GM12878 (cell line): ENCODE data around the gene RPRD1A. TPM values are rescaled to one million over a fixed set of nuclear protein-coding genes. Genes with fewer than 3 reads are reported as not detected.

Source experiments
- ATAC-seq: fragments of 200-7000 bp; cut with Tn5 transposase; 3 replicates; pipeline ENCODE4 v1.9.1; 2020; ENCODE audit warnings: mild to moderate bottlenecking, moderate library complexity
- BruUV-seq: library from RNA; stranded (reverse); fragments of 400-500 nt; replicated peaks from 2 replicates; lab custom pipeline; 2021; lab: Mats Ljungman, UMichigan
- CTCF ChIA-PET: fragments of 300-600 bp; sonication (Branson Sonifier 250); formaldehyde crosslinking; extraction: SDS; loops from one replicate; lab custom pipeline; 2021; ENCODE audit warnings: inconsistent platforms; lab: Yijun Ruan, JAX
- POLR2A ChIA-PET: fragments of 350-600 bp; formaldehyde crosslinking; extraction: SDS; loops from one replicate; lab custom pipeline; 2021; ENCODE audit warnings: inconsistent platforms; lab: Charles Lee
- RAD21 ChIA-PET: fragments of 300-600 bp; sonication (Branson Sonifier 250); formaldehyde crosslinking; loops from one replicate; lab custom pipeline; 2023; ENCODE audit warnings: antibody characterized with exemption; ENCODE audit not compliant: unreplicated experiment; lab: Charles Lee
- SMC1A ChIA-PET: fragments of 300-600 bp; sonication (Branson Sonifier 250); formaldehyde crosslinking; loops from one replicate; lab custom pipeline; 2023; ENCODE audit not compliant: unreplicated experiment, uncharacterized antibody; lab: Charles Lee
- DNase-seq: peaks from one replicate; pipeline ENCODE4 v3.0.0-alpha.2; 2011; ENCODE audit warnings: low read depth, low spot score
- FAIRE-seq: peaks from 3 replicates; lab custom pipeline; 2011; peaks lifted over from hg19 to GRCh38; lab: Jason Lieb, UNC
- H2AFZ ChIP-seq: 2 replicates; pipeline ENCODE4 v1.6.0; 2011; ENCODE audit warnings: low read depth, low read length, control low read depth; ENCODE audit not compliant: control insufficient read depth
- H3K27ac ChIP-seq: 2 replicates; pipeline ENCODE4 v1.5.1; 2011; ENCODE audit warnings: control low read depth; ENCODE audit not compliant: control insufficient read depth, insufficient read depth
- H3K27me3 ChIP-seq, 2 experiments: replicated peaks in 1 of 2; 2 replicates each; pipeline versions ENCODE4 v1.6.0 to v1.6.1; 2011; ENCODE audit warnings: low read length in 1 of 2; ENCODE audit not compliant: control insufficient read depth in 2 of 2, insufficient read depth in 2 of 2
- H3K36me3 ChIP-seq, 2 experiments: 2 replicates each; pipeline ENCODE4 v1.5.1; 2011; ENCODE audit warnings: low read length in 1 of 2; ENCODE audit not compliant: control insufficient read depth in 2 of 2, insufficient read depth in 2 of 2
- H3K4me1 ChIP-seq: 2 replicates; pipeline ENCODE4 v1.6.1; 2011; ENCODE audit warnings: mild to moderate bottlenecking, low read length, moderate library complexity, mixed read lengths; ENCODE audit not compliant: control insufficient read depth, insufficient read depth
- H3K4me2 ChIP-seq: 2 replicates; pipeline ENCODE4 v1.6.0; 2011; ENCODE audit warnings: control low read depth; ENCODE audit not compliant: control insufficient read depth, insufficient read depth
- H3K4me3 ChIP-seq: fragments of 200-600 bp; sonication (generic); 2 replicates; pipeline ENCODE4 v1.5.1; 2016
- H3K79me2 ChIP-seq: 2 replicates; pipeline ENCODE4 v1.6.0; 2011; ENCODE audit warnings: low read length; ENCODE audit not compliant: control insufficient read depth, insufficient read depth
- H3K9ac ChIP-seq: 2 replicates; pipeline ENCODE4 v1.8.0; 2011; ENCODE audit warnings: low read length, control low read depth, mixed read lengths; ENCODE audit not compliant: control insufficient read depth, insufficient read depth
- H3K9me3 ChIP-seq: replicated peaks from 3 replicates; pipeline ENCODE4 v1.5.1; 2011; ENCODE audit warnings: mild to moderate bottlenecking, low read length; ENCODE audit not compliant: control insufficient read depth, insufficient read depth
- H4K20me1 ChIP-seq: 2 replicates; pipeline ENCODE4 v1.6.0; 2011; ENCODE audit not compliant: control insufficient read depth, insufficient read depth
- CTCF ChIP-seq, 3 experiments: IDR thresholded peaks in 2 of 3; conservative IDR thresholded peaks in 1 of 3; 2 replicates each; pipeline ENCODE4 v1.5.1; 2011; ENCODE audit warnings: low read depth in 3 of 3, low read length in 3 of 3, mild to moderate bottlenecking in 3 of 3, control low read depth in 2 of 3, moderate library complexity in 2 of 3, inconsistent platforms in 1 of 3, mixed read lengths in 1 of 3; ENCODE audit not compliant: control insufficient read depth in 2 of 3, insufficient read depth in 1 of 3; ENCODE audit errors: extremely low read depth in 1 of 3
- FOXM1 ChIP-seq: IDR thresholded peaks from 2 replicates; pipeline ENCODE4 v1.6.1; 2012; ENCODE audit warnings: low read depth, mild to moderate bottlenecking, inconsistent platforms, low read length, moderate library complexity
- HDGF ChIP-seq: fragments of 450-650 bp; IDR thresholded peaks from 2 replicates; pipeline ENCODE4 v1.6.1; 2016; ENCODE audit warnings: antibody characterized with exemption
- IRF3 ChIP-seq: fragments of 450-650 bp; IDR thresholded peaks from 2 replicates; pipeline ENCODE4 v1.6.1; 2014; ENCODE audit warnings: mild to moderate bottlenecking
- MYC ChIP-seq: IDR thresholded peaks from 2 replicates; pipeline ENCODE4 v1.6.1; 2011; ENCODE audit warnings: mild to moderate bottlenecking, low read length, moderate library complexity, inconsistent platforms; ENCODE audit not compliant: insufficient read depth, insufficient replicate concordance, insufficient read length, severe bottlenecking
- NR2C2 ChIP-seq: IDR thresholded peaks from 2 replicates; pipeline ENCODE4 v1.6.1; 2011; ENCODE audit warnings: borderline replicate concordance, low read depth; ENCODE audit not compliant: control insufficient read depth, insufficient read length
- SMC3 ChIP-seq: IDR thresholded peaks from 2 replicates; pipeline ENCODE4 v1.6.1; 2011; ENCODE audit warnings: low read length, improper control_type of control experiment, borderline replicate concordance
- SPI1 ChIP-seq: IDR thresholded peaks from 2 replicates; pipeline ENCODE4 v1.6.1; 2011; ENCODE audit warnings: low read depth, mild to moderate bottlenecking, low read length, moderate library complexity, borderline replicate concordance; ENCODE audit not compliant: insufficient read depth
- TCF12 ChIP-seq: IDR thresholded peaks from 2 replicates; pipeline ENCODE4 v1.6.1; 2011; ENCODE audit warnings: low read depth, mild to moderate bottlenecking, low read length
- USF2 ChIP-seq: IDR thresholded peaks from 2 replicates; pipeline ENCODE4 v1.6.1; 2011; ENCODE audit warnings: low read depth, low read length, improper control_type of control experiment, borderline replicate concordance
- ZBTB40 ChIP-seq: fragments of 450-650 bp; IDR thresholded peaks from 2 replicates; pipeline ENCODE4 v1.6.1; 2016; ENCODE audit warnings: mild to moderate bottlenecking, moderate library complexity, borderline replicate concordance
- ZNF217 ChIP-seq: fragments of 450-650 bp; IDR thresholded peaks from 2 replicates; pipeline ENCODE4 v1.6.1; 2017; ENCODE audit warnings: antibody characterized with exemption, mild to moderate bottlenecking
- ZNF384 ChIP-seq: IDR thresholded peaks from 2 replicates; pipeline ENCODE4 v1.6.1; 2012; ENCODE audit warnings: low read depth, mild to moderate bottlenecking, low read length, improper control_type of control experiment, borderline replicate concordance
- WGBS: methylation state at CpG from one replicate; pipeline ENCODE4 v1.1.6; 2016; ENCODE audit warnings: low lambda C conversion rate; ENCODE audit not compliant: insufficient replicate concordance, insufficient coverage; ENCODE audit errors: missing lambda C conversion rate; 5-methylcytosine and 5-hydroxymethylcytosine counted together
- in situ Hi-C: fragments of 300-500 bp; cut with MboI; formaldehyde crosslinking; loops from 9 replicates; pipeline ENCODE4 v1.14.3; 2018; ENCODE audit warnings: mixed read lengths
- intact Hi-C: fragments of 100-400 bp; cut with micrococcal nuclease; formaldehyde crosslinking; loops from one replicate; pipeline ENCODE4 v1.14.2; 2022; ENCODE audit not compliant: unreplicated experiment
- polyA plus RNA-seq, 11 experiments: library from polyadenylated mRNA; depleted of rRNA in 4 of 11; unstranded in 6 of 11; stranded (reverse) in 5 of 11; fragments of >200 nt; fragmentation: Nextera tagmentation in 4 of 11; fragmentation: Illumina TruSeq in 1 of 11; extraction: Ambion mirVana in 4 of 11; extraction: Trizol in 1 of 11; gene quantifications; 1 replicate in 1 of 11; 2 replicates in 10 of 11; pipeline versions ENCODE4 v1.2.1 to v1.2.3, GENCODE V29; 2011 to 2016; ENCODE audit warnings: inconsistent platforms in 2 of 11, missing spikeins in 2 of 11, low read depth in 1 of 11
- total RNA-seq, 4 experiments: library from RNA; depleted of rRNA in 3 of 4; stranded (reverse); fragments of >200 nt in 3 of 4; fragmentation: Illumina TruSeq in 1 of 4; extraction: Trizol in 1 of 4; gene quantifications; 2 replicates each; pipeline versions ENCODE4 v1.2.1 to v1.2.3, GENCODE V29; 2013 to 2021

RPRD1A gene
- total and polyA plus RNA-seq, 10 of the 15 experiments (the other 5 are each of a cell fraction or from before 2014, with no cell fraction given): 16.2 to 66.2 (median 36.2) TPM

GRCh38 chr18:35949903-35950627 is 117.3 kb downstream of the RPRD1A start:
- Histone ChIP-seq H2AFZ (peak overlapping the region; percentile 62), H3K27ac (no peak overlapping the region), H3K36me3 (no peaks in the 10 kb centered on the region), H3K79me2 (no peaks in the 10 kb centered on the region), H3K27me3 (no peaks in the 10 kb centered on the region), H3K9me3 (no peaks in the 10 kb centered on the region), H3K9ac (no peak overlapping the region), H3K4me3 (no peak overlapping the region), H3K4me2 (peak overlapping the region; percentile 76; the same call in 1 of the 2 replicates), H3K4me1 (no peaks in the 10 kb centered on the region), H4K20me1 (no peaks in the 10 kb centered on the region)
- FAIRE-seq (peak; percentile 91), ATAC-seq (peak; percentile 85), DNase-seq (no peak)
- ChIA-PET CTCF (interaction anchor here (0.6 to 4.7 kb wide), 23 partner anchors 9 to 570 kb away, joined by 3 to 30 read pairs (median 3); partner anchors contain the start of gene RMP24), POLR2A (no interaction called here), RAD21 (interaction anchor here (0.5 to 2.6 kb wide), 9 partner anchors 8 to 595 kb away, joined by 3 to 9 read pairs (median 4); no protein-coding TSS in a partner anchor), SMC1A (interaction anchor here (0.6 to 3.6 kb wide), 6 partner anchors 9 to 540 kb away, joined by 3 to 21 read pairs (median 6); no protein-coding TSS in a partner anchor)
- WGBS: 28% methylated on average over 54 of the region's 54 CpGs
- intact Hi-C loops (loop anchor here (1.0 to 5.0 kb wide), 4 partner anchors 194 to 563 kb away; no protein-coding TSS in a partner anchor), in situ Hi-C loops (loop anchor here (5.0 to 10.0 kb wide), 2 partner anchors 193 to 545 kb away; no protein-coding TSS in a partner anchor)
- BruUV-seq: no TSS peak
- no peak for TF ChIP-seq HDGF
- no peak for TF ChIP-seq ZNF217
- TF ChIP-seq USF2: no peak
- peak; percentile 82 to 91 (median 85) for TF ChIP-seq CTCF (IDR thresholded peaks at IDR 0.05 in 2 of 3, conservative IDR thresholded peaks at IDR 0.05 in 1 of 3; ENCODE audit: control insufficient read depth in 2 of 3, extremely low read depth in 1 of 3, insufficient read depth in 1 of 3, low read depth in 3 of 3, low read length in 3 of 3)
- no peak for TF ChIP-seq ZBTB40
- TF ChIP-seq ZNF384: no peak
- no peak for TF ChIP-seq IRF3
- peak; percentile 81 for TF ChIP-seq SMC3
- no peak for TF ChIP-seq MYC
- TF ChIP-seq FOXM1: no peak
- TF ChIP-seq NR2C2: no peak
- peak; percentile 21; the same call in 1 of the 2 replicates for TF ChIP-seq SPI1
- no peak for TF ChIP-seq TCF12
